GM18511 (cell line): Measurements from ENCODE around the gene PAK2.
"Not testable (repeated sequence)": the region's sequence is repeated elsewhere in the genome, so short reads cannot be mapped to it uniquely, and the experiment has no call there.

Source experiments
- ATAC-seq: cut with Tn5 transposase; IDR thresholded peaks from one replicate; pipeline ENCODE4 v1.9.1; 2021; ENCODE audit warnings: mild to moderate bottlenecking, moderate library complexity; ENCODE audit not compliant: unreplicated experiment

Gene PAK2

GRCh38 chr3:196842567-196843434, 103.1 kb downstream of the PAK2 start:
- no peak for ATAC-seq

GRCh38 chr3:196843435-196844110, 103.9 kb downstream of the PAK2 start:
- no peak for ATAC-seq

- not testable (repeated sequence) for ATAC-seq
These were observed 104.9 kb downstream of the PAK2 start for GRCh38 chr3:196844235-196845219.

- ATAC-seq = not testable (repeated sequence)
These were observed 108.7 kb downstream of the PAK2 start for GRCh38 chr3:196848375-196848774.

- ATAC-seq = no peak
These were observed 109.6 kb downstream of the PAK2 start for GRCh38 chr3:196849180-196849741.

- not testable (repeated sequence) for ATAC-seq
These were observed 123.3 kb downstream of the PAK2 start for GRCh38 chr3:196863000-196863399.

GRCh38 chr3:196867155-196867506, 127.5 kb downstream of the PAK2 start:
- ATAC-seq = no peak

- peak; percentile 90 for ATAC-seq
These were observed 128.0 kb downstream of the PAK2 start, which contains the start of gene SENP5 for GRCh38 chr3:196867507-196868296. TSS of gene SENP5 (plus strand) at chr3:196867920. CDS start at chr3:196885182, 17,262 bp downstream.

- peak; percentile 32 for ATAC-seq
These were observed 128.6 kb downstream of the PAK2 start for GRCh38 chr3:196868297-196868661.

GRCh38 chr3:196872316-196872715, 132.7 kb downstream of the PAK2 start:
- ATAC-seq = no peak

GRCh38 chr3:196874511-196875094, 134.9 kb downstream of the PAK2 start:
- not testable (repeated sequence) for ATAC-seq

GRCh38 chr3:196875258-196875657, 135.6 kb downstream of the PAK2 start:
- no peak for ATAC-seq
